ENCODE data around the gene SHTN1. TPM values are rescaled to one million over a fixed set of nuclear protein-coding genes. Genes with fewer than 3 reads are reported as not detected.

SHTN1 gene
- total RNA-seq, 2 donors from 2014 or later, result 19.7 to 45.8 TPM

DNA sequence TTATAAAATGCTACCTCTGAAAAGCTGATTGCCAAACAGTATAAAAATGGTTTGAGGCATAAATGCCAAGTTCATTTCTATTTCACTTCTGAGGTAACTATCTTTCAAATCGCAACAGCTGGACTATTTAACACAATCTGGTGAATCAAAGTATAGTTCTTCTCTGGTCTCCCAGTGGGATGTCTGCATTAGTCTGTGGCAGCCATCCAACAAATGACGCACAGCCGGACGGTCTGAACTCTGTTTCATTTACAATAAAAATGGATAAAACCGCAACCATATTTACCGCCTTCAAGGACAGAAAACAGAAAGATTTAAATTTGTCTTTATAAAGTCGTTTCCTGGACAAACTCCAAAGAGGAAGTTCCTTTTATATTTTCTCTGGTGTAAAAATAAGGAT is 113.8 kb downstream of the SHTN1 start:
- H3K36me3 ChIP-seq, result no peaks in the 10 kb centered on the region
- H3K27me3 ChIP-seq (replicated peaks; ENCODE audit: insufficient read depth), result no peaks in the 10 kb centered on the region
- no peaks in the 10 kb centered on the region for H3K9me3 ChIP-seq
- no peaks in the 10 kb centered on the region for H3K4me1 ChIP-seq (replicated peaks)
- intact Hi-C loops (cut with DNase I), result no loop called here
- no peak overlapping the region for H3K27ac ChIP-seq
- no peak overlapping the region for H3K4me3 ChIP-seq
- peak; percentile 10 for DNase-seq (ENCODE audit: low spot score)
- 12% methylated on average over 7 of the region's 7 CpGs for WGBS
- no peak for TF ChIP-seq CTCF (IDR thresholded peaks at IDR 0.05)
- no peak for TF ChIP-seq POLR2A (IDR thresholded peaks at IDR 0.05)

DNA sequence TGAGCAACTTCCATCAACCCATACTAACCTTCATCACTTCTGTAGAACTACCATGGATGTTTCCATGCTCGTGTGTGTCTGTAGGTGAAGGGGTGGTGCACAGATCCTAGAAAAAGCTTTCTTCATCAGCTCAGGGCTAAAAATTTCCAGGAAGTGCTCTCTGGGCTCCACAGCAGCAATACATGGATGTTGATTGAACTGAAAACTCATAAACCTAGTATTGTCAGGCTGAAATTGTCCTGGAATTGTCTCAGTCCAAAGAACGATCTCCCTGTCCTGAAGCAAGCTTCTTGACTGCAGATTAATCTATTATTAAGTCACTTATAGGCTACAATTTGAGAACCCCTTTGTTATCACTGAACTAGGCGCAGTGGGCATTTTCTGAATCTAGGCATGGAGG is 115.9 kb downstream of the SHTN1 start:
- no peak for TF ChIP-seq CTCF (IDR thresholded peaks at IDR 0.05)
- TF ChIP-seq POLR2AphosphoS5 (IDR thresholded peaks at IDR 0.05), result no peak
- TF ChIP-seq POLR2A (IDR thresholded peaks at IDR 0.05), result no peak
- no peak for DNase-seq (ENCODE audit: low spot score)
- intact Hi-C loops (cut with DNase I), result no loop called here
- Histone ChIP-seq H3K27me3 (replicated peaks; ENCODE audit: insufficient read depth) (no peaks in the 10 kb centered on the region), H3K9me3 (no peaks in the 10 kb centered on the region), H3K36me3 (no peaks in the 10 kb centered on the region), H3K4me1 (replicated peaks) (no peaks in the 10 kb centered on the region), H3K4me3 (no peak overlapping the region), H3K27ac (no peak overlapping the region)
- WGBS, result 86% methylated on average over 3 of the region's 3 CpGs

- H3K27ac ChIP-seq, result no peak overlapping the region
- TF ChIP-seq POLR2A (IDR thresholded peaks at IDR 0.05), result no peak
- TF ChIP-seq POLR2AphosphoS5 (IDR thresholded peaks at IDR 0.05), result peak; percentile 61
- no peaks in the 10 kb centered on the region for H3K4me1 ChIP-seq (replicated peaks)
- no peaks in the 10 kb centered on the region for H3K9me3 ChIP-seq
- DNase-seq (ENCODE audit: low spot score), result peak; percentile 65
- H3K36me3 ChIP-seq, result no peaks in the 10 kb centered on the region
- H3K4me3 ChIP-seq, result no peak overlapping the region
- intact Hi-C loops (cut with DNase I), result no loop called here
- no peaks in the 10 kb centered on the region for H3K27me3 ChIP-seq (replicated peaks; ENCODE audit: insufficient read depth)
- 45% methylated on average over 7 of the region's 7 CpGs for WGBS
Observed at GRCh38 chr10:116888380-116889055, 116.5 kb downstream of the SHTN1 start.

GRCh38 chr10:116886772-116887171 is 118.2 kb downstream of the SHTN1 start:
- no peak for TF ChIP-seq CTCF (IDR thresholded peaks at IDR 0.05)
- TF ChIP-seq POLR2AphosphoS5 (IDR thresholded peaks at IDR 0.05), result no peak
- no peak for TF ChIP-seq POLR2A (IDR thresholded peaks at IDR 0.05)

GRCh38 chr10:116882639-116883038 is 122.3 kb downstream of the SHTN1 start:
- TF ChIP-seq CTCF (IDR thresholded peaks at IDR 0.05) (no peak), POLR2A (IDR thresholded peaks at IDR 0.05) (no peak), POLR2AphosphoS5 (IDR thresholded peaks at IDR 0.05) (no peak)
- intact Hi-C loops (cut with DNase I), result no loop called here
- WGBS, result 66% methylated on average over 2 of the region's 2 CpGs

More at GRCh38 chr10:116886772-116887171, 118.2 kb downstream of the SHTN1 start:
- no peak for DNase-seq (ENCODE audit: low spot score)
- Histone ChIP-seq H3K9me3 (no peaks in the 10 kb centered on the region), H3K4me3 (no peak overlapping the region), H3K27ac (no peak overlapping the region), H3K4me1 (replicated peaks) (no peaks in the 10 kb centered on the region), H3K27me3 (replicated peaks; ENCODE audit: insufficient read depth) (no peaks in the 10 kb centered on the region), H3K36me3 (no peaks in the 10 kb centered on the region)
- 70% methylated on average over 4 of the region's 4 CpGs for WGBS
- intact Hi-C loops (cut with DNase I), result no loop called here

More at GRCh38 chr10:116882639-116883038, 122.3 kb downstream of the SHTN1 start:
- Histone ChIP-seq H3K27ac (no peak overlapping the region), H3K4me1 (replicated peaks) (no peaks in the 10 kb centered on the region), H3K4me3 (no peak overlapping the region), H3K36me3 (no peaks in the 10 kb centered on the region), H3K27me3 (replicated peaks; ENCODE audit: insufficient read depth) (no peaks in the 10 kb centered on the region), H3K9me3 (no peaks in the 10 kb centered on the region)
- DNase-seq (ENCODE audit: low spot score), result no peak
